Mesenchymal stem cell (in vitro differentiated cells and primary cell): ENCODE measurements around the gene SSH2.
"Not testable (repeated sequence)": the region's sequence is repeated elsewhere in the genome, so short reads cannot be mapped to it uniquely, and the experiment has no call there.

Source experiments
- DNase-seq: peaks from one replicate; pipeline ENCODE4 v3.0.0-alpha.2; 2013
- H2AFZ ChIP-seq: one replicate; pipeline ENCODE4 v1.6.1; 2013; ENCODE audit warnings: low read depth, mild to moderate bottlenecking, control low read depth, inconsistent platforms, low read length, moderate library complexity
- H2AK5ac ChIP-seq: 2 replicates; pipeline ENCODE4 v1.6.1; 2013; ENCODE audit warnings: low read length, moderate library complexity, mild to moderate bottlenecking, inconsistent platforms; ENCODE audit not compliant: severe bottlenecking
- H2BK120ac ChIP-seq: one replicate; pipeline ENCODE4 v1.6.1; 2013; ENCODE audit warnings: low read depth, mild to moderate bottlenecking, inconsistent platforms, low read length, moderate library complexity
- H2BK12ac ChIP-seq, 2 experiments: one replicate each; pipeline ENCODE4 v1.6.1; 2013; ENCODE audit warnings: inconsistent platforms in 2 of 2, low read length in 2 of 2, mild to moderate bottlenecking in 2 of 2, moderate library complexity in 2 of 2, control low read depth in 1 of 2
- H2BK15ac ChIP-seq: one replicate; pipeline ENCODE4 v1.6.1; 2013; ENCODE audit warnings: mild to moderate bottlenecking, low read depth, inconsistent platforms; ENCODE audit not compliant: poor library complexity, severe bottlenecking
- H2BK5ac ChIP-seq: 2 replicates; pipeline ENCODE4 v1.6.1; 2013; ENCODE audit warnings: low read depth, mild to moderate bottlenecking, low read length, control low read depth, inconsistent platforms; ENCODE audit not compliant: poor library complexity, severe bottlenecking
- H3K14ac ChIP-seq, 2 experiments: one replicate each; pipeline ENCODE4 v1.6.1; 2013; ENCODE audit warnings: inconsistent platforms in 2 of 2, low read length in 2 of 2, control low read depth in 1 of 2, mild to moderate bottlenecking in 1 of 2, moderate library complexity in 1 of 2
- H3K18ac ChIP-seq, 2 experiments: one replicate each; pipeline ENCODE4 v1.6.1; 2013; ENCODE audit warnings: inconsistent platforms in 2 of 2, low read length in 2 of 2, control low read depth in 1 of 2, low read depth in 1 of 2, mild to moderate bottlenecking in 1 of 2
- H3K23ac ChIP-seq, 2 experiments: one replicate each; pipeline ENCODE4 v1.6.1; 2013; ENCODE audit warnings: inconsistent platforms in 2 of 2, low read length in 2 of 2, mild to moderate bottlenecking in 2 of 2, moderate library complexity in 2 of 2, control low read depth in 1 of 2
- H3K27ac ChIP-seq: 2 replicates; pipeline ENCODE4 v1.5.1; 2013; ENCODE audit warnings: mild to moderate bottlenecking, moderate library complexity, low read length, control low read depth, inconsistent platforms; ENCODE audit not compliant: poor library complexity, severe bottlenecking
- H3K27me3 ChIP-seq, 2 experiments: 2 replicates each; pipeline versions ENCODE4 v1.6.1 to v1.7.0; 2013; ENCODE audit warnings: low read length in 2 of 2, mild to moderate bottlenecking in 2 of 2, moderate library complexity in 2 of 2, control low read depth in 1 of 2, inconsistent platforms in 1 of 2; ENCODE audit not compliant: control insufficient read depth in 1 of 2, insufficient read depth in 1 of 2
- H3K36me3 ChIP-seq, 2 experiments: 2 replicates each; pipeline versions ENCODE4 v1.6.1 to v1.7.0; 2013; ENCODE audit warnings: low read length in 2 of 2, control low read depth in 1 of 2, inconsistent platforms in 1 of 2, low read depth in 1 of 2, mild to moderate bottlenecking in 1 of 2; ENCODE audit not compliant: insufficient read depth in 2 of 2, control insufficient read depth in 1 of 2
- H3K4ac ChIP-seq, 2 experiments: one replicate each; pipeline ENCODE4 v1.6.1; 2013; ENCODE audit warnings: inconsistent platforms in 2 of 2, low read length in 2 of 2, mild to moderate bottlenecking in 2 of 2, moderate library complexity in 2 of 2, control low read depth in 1 of 2, low read depth in 1 of 2
- H3K4me1 ChIP-seq: 2 replicates; pipeline ENCODE4 v1.6.1; 2013; ENCODE audit warnings: low read depth, low read length, control low read depth; ENCODE audit not compliant: control insufficient read depth, insufficient read depth
- H3K4me2 ChIP-seq: 2 replicates; pipeline ENCODE4 v1.6.1; 2013; ENCODE audit warnings: low read length, mild to moderate bottlenecking, inconsistent platforms; ENCODE audit not compliant: poor library complexity, severe bottlenecking
- H3K4me3 ChIP-seq, 2 experiments: 2 replicates each; pipeline versions ENCODE4 v1.5.1 to v1.7.0; 2013; ENCODE audit warnings: low read length in 2 of 2, mild to moderate bottlenecking in 2 of 2, control low read depth in 1 of 2, low read depth in 1 of 2; ENCODE audit not compliant: insufficient read depth in 1 of 2
- H3K79me1 ChIP-seq: replicated peaks from 2 replicates; pipeline ENCODE4 v1.6.1; 2013; ENCODE audit warnings: mild to moderate bottlenecking, control low read depth, low read length, inconsistent platforms; ENCODE audit not compliant: poor library complexity, severe bottlenecking
- H3K9ac ChIP-seq: 2 replicates; pipeline ENCODE4 v1.7.0; 2013; ENCODE audit warnings: mild to moderate bottlenecking, low read length, moderate library complexity
- H3K9me3 ChIP-seq: 2 replicates; pipeline ENCODE4 v1.7.0; 2013; ENCODE audit warnings: mild to moderate bottlenecking, low read length; ENCODE audit not compliant: control insufficient read depth
- H4K8ac ChIP-seq: one replicate; pipeline ENCODE4 v1.6.1; 2013; ENCODE audit warnings: inconsistent platforms, mild to moderate bottlenecking, low read length, moderate library complexity
- H4K91ac ChIP-seq: one replicate; pipeline ENCODE4 v1.6.1; 2013; ENCODE audit warnings: mild to moderate bottlenecking, low read length, inconsistent platforms
- WGBS: methylation state at CpG from one replicate; pipeline ENCODE4 v1.1.7; 2013; ENCODE audit warnings: mixed read lengths; 5-methylcytosine and 5-hydroxymethylcytosine counted together

SSH2 gene

DNA sequence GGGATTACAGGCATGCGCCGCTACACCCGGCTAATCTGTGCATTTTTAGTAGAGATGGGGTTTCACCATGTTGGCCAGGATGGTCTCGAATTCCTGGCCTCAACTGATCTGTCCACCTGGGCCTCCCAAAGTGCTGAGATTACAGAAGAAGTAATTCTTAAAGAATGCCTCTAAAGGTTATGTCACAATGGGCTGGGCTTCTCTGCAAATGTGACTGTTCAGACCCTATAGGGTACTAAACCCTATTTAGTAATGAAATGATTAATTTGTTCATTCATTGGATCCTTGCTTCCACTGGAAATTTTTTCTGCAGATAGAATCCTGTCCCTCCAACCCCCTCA, 198.5 kb downstream of the SSH2 start:
- H2AFZ ChIP-seq = no peak overlapping the region
- H2BK15ac ChIP-seq = no peak overlapping the region
- no peak overlapping the region for H3K4ac ChIP-seq
- peak overlapping the region; percentile 49 for H3K27ac ChIP-seq
- H3K9me3 ChIP-seq = peaks cover 9% of the 10 kb centered on the region
- no peak for DNase-seq
- no peak overlapping the region for H3K23ac ChIP-seq
- H2BK12ac ChIP-seq = no peak overlapping the region
- H3K4me2 ChIP-seq = no peak overlapping the region
- peaks cover 4% of the 10 kb centered on the region for H3K79me1 ChIP-seq
- H4K91ac ChIP-seq = no peak overlapping the region
- H2BK120ac ChIP-seq = no peak overlapping the region
- no peak overlapping the region for H3K9ac ChIP-seq
- H2BK5ac ChIP-seq = no peak overlapping the region
- no peak overlapping the region for H3K14ac ChIP-seq
- WGBS = 97% methylated on average over 4 of the region's 4 CpGs
- H3K4me1 ChIP-seq = no peaks in the 10 kb centered on the region
- H3K36me3 ChIP-seq = no peaks in the 10 kb centered on the region
- H4K8ac ChIP-seq = no peak overlapping the region
- H3K18ac ChIP-seq = no peak overlapping the region
- no peaks in the 10 kb centered on the region for H3K27me3 ChIP-seq
- peak overlapping the region; percentile 54 for H2AK5ac ChIP-seq
- H3K4me3 ChIP-seq = no peak overlapping the region

- no peak overlapping the region for H3K14ac ChIP-seq
- WGBS = 99% methylated on average over 2 of the region's 3 CpGs
- H3K4me1 ChIP-seq = no peaks in the 10 kb centered on the region
- no peak overlapping the region for H2BK120ac ChIP-seq
- H3K4me3 ChIP-seq = no peak overlapping the region
- no peak overlapping the region for H3K18ac ChIP-seq
- no peak overlapping the region for H3K23ac ChIP-seq
- no peak overlapping the region for H2BK12ac ChIP-seq
- H3K36me3 ChIP-seq = no peaks in the 10 kb centered on the region
- no peak overlapping the region for H3K4ac ChIP-seq
- H2BK15ac ChIP-seq = no peak overlapping the region
- no peak overlapping the region for H3K27ac ChIP-seq
- peaks cover 5% of the 10 kb centered on the region for H3K79me1 ChIP-seq
- no peak overlapping the region for H4K91ac ChIP-seq
- no peak overlapping the region for H3K4me2 ChIP-seq
- peaks cover 9% of the 10 kb centered on the region for H3K9me3 ChIP-seq
- H2BK5ac ChIP-seq = no peak overlapping the region
- H2AFZ ChIP-seq = no peak overlapping the region
- H3K27me3 ChIP-seq = no peaks in the 10 kb centered on the region
- no peak overlapping the region for H4K8ac ChIP-seq
- H2AK5ac ChIP-seq = no peak overlapping the region
- no peak for DNase-seq
- H3K9ac ChIP-seq = no peak overlapping the region
Observed at GRCh38 chr17:29728490-29728889, 201.5 kb downstream of the SSH2 start.

- peak; percentile 38 for DNase-seq
- Histone ChIP-seq H2BK15ac (no peak overlapping the region), H3K4me2 (no peak overlapping the region), H3K27me3 (no peaks in the 10 kb centered on the region), H3K27ac (peak overlapping the region; percentile 62), H3K4ac (no peak overlapping the region), H3K14ac (no peak overlapping the region), H2BK120ac (no peak overlapping the region), H3K4me3 (no peak overlapping the region), H3K9me3 (peaks cover 9% of the 10 kb centered on the region), H3K9ac (no peak overlapping the region), H3K18ac (peak overlapping the region in 1 of 2 experiments; percentile 87), H3K23ac (no peak overlapping the region), H2BK12ac (no peak overlapping the region), H2AK5ac (peak overlapping the region; percentile 58), H4K91ac (no peak overlapping the region), H3K79me1 (peaks cover 5% of the 10 kb centered on the region), H3K4me1 (no peaks in the 10 kb centered on the region), H2AFZ (no peak overlapping the region), H2BK5ac (no peak overlapping the region), H3K36me3 (no peaks in the 10 kb centered on the region), H4K8ac (no peak overlapping the region)
- WGBS = 27% methylated on average over 1 of the region's 2 CpGs
Observed at GRCh38 chr17:29726715-29727252, 203.2 kb downstream of the SSH2 start.

- not testable (repeated sequence) for H3K27ac ChIP-seq, H3K9me3 ChIP-seq, DNase-seq, H4K8ac ChIP-seq, H2AFZ ChIP-seq, H3K36me3 ChIP-seq, H2BK12ac ChIP-seq, H3K4me3 ChIP-seq, H3K4ac ChIP-seq, H3K4me2 ChIP-seq, H3K23ac ChIP-seq, H3K27me3 ChIP-seq, H3K14ac ChIP-seq, H2BK5ac ChIP-seq, H3K9ac ChIP-seq, H2BK15ac ChIP-seq, H2BK120ac ChIP-seq, H2AK5ac ChIP-seq, H3K4me1 ChIP-seq, H4K91ac ChIP-seq, H3K18ac ChIP-seq, H3K79me1 ChIP-seq
- WGBS = 100% methylated on average over 1 of the region's 1 CpG
Observed at GRCh38 chr17:29725408-29725807, 204.6 kb downstream of the SSH2 start.
